UCSD-AML1 (cell line): ENCODE results near the gene LAX1.
"Not testable (repeated sequence)": the region's sequence is repeated elsewhere in the genome, so short reads cannot be mapped to it uniquely, and the experiment has no call there.

Experiments used
- DNase-seq: peaks from one replicate; lab custom pipeline; 2025; ENCODE audit not compliant: unreplicated experiment; lab: John Stamatoyannopoulos, UW

Gene LAX1

GRCh38 chr1:203768256-203768655 lies 3.3 kb downstream of the LAX1 start:
- DNase-seq: no peak

GRCh38 chr1:203769505-203770343 lies 4.7 kb downstream of the LAX1 start:
- DNase-seq: peak; percentile 46

GRCh38 chr1:203771901-203772301 lies 6.9 kb downstream of the LAX1 start:
- DNase-seq: no peak

DNA sequence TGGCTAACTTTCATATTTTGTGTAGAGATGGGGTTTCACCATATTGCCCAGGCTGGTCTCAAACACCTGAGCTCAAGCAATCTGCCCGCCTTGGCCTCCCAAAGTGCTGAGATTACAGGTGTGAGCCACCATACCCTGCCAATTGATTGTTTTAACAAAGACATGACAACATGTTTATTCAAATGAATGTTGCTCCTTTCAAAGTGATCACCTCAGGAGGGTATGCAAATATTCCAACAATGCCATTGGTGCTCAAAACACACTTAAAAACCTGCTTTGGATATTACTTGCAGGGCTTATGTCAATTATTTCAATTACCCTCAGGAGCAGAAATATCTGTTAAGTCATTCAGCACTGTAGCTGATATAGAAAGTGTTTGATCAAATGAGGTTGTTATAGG lies 7.9 kb downstream of the LAX1 start:
- DNase-seq: no peak

DNA sequence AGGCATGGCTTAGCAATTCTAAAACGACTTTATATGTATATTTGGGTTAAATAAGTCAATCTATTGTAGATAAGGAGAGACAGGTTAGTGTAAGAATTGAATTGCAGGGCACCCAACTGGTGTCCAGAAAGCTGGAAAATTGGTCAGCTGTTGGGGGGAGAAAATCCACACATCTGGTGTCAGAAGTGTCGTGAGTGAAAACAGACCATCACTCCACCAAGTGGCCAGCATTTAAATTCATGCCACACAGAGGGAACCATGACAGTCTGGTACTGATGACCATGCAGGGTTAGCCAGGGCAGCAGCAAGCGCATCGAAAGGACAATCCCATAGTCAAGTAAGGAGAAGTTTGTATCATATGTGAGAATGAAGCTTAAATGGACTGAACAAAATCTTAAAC lies 11.7 kb downstream of the LAX1 start:
- DNase-seq: no peak

- no peak for DNase-seq
Measured at GRCh38 chr1:203777596-203777995, 12.6 kb downstream of the LAX1 start.

DNA sequence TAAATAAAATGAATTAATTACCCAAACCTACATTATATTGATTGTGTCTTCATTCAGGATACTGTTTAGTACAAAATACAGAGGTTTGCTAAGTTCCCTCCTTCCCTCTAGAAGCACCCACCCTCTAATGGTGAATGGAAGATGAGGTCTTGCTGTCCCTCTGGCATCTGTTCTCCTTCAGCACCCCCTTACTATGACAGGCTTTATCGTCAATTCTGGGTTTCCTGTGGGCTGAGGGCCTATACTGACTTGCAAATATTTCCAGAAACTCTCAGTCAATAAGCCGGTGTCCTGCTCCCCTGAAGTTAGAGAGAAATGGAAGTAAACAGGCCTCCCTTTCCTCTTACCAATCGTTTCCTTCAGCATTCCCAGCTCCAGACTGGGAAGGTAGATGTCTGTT lies 13.2 kb downstream of the LAX1 start:
- no peak for DNase-seq

DNA sequence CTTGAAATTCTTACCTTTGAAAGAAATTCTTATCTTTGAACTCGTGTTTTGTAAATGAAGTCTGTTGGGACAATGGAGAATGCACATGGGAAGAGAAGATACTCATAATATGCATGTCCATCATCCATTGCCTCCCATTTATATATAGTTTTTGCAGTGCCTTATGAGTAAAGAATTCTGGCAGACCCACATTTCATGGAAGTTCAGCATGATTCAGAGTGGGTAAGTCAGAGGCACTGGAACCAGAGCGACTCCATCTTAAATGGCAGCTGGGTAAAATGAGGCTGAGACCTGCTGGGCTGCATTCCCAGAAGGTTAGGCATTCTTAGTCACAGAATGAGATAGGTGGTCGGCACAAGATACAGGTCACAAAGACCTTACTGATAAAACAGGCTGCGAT lies 13.8 kb downstream of the LAX1 start:
- DNase-seq: no peak

DNA sequence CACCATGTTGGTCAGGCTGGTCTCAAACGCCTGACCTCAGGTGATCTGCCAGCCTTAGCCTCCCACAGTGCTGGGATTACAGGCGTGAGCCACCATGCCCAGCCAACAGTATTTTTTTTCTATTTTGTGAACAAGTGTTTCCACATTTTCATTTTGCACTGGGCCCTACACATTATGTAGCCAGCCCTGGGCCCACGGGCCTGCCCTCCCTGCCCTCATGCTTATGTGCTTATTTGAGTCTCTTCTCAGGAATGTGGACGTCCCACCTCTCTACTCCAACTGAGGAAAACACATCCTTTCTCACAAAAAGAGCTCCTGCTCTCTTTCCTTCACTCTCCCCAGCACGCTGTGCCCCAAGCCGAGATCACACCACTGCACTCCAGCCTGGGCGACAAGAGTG lies 17.0 kb downstream of the LAX1 start:
- no peak for DNase-seq

- no peak for DNase-seq
Measured at GRCh38 chr1:203789966-203790365, 25.0 kb downstream of the LAX1 start.

- DNase-seq: no peak
Measured at GRCh38 chr1:203791498-203791897, 26.5 kb downstream of the LAX1 start.

DNA sequence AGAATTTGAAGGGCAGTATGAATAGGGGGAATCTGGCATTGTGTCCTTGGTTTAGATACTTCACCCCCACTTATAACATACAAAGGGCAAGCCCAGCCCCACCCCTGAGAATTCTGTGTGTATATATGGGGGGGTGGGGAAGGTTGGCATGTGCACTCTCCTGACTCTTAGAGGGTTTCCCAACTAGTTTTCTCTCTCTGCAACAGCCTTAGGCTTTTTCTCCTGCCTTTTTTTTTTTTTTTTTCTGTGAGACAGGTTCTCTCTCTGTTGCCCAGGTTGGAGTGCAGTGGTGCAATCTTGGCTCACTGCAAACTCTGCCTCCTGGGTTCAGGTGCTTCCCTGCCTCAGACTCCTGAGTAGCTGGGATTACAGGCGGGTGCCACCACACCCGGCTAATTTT lies 27.5 kb downstream of the LAX1 start:
- no peak for DNase-seq

DNA sequence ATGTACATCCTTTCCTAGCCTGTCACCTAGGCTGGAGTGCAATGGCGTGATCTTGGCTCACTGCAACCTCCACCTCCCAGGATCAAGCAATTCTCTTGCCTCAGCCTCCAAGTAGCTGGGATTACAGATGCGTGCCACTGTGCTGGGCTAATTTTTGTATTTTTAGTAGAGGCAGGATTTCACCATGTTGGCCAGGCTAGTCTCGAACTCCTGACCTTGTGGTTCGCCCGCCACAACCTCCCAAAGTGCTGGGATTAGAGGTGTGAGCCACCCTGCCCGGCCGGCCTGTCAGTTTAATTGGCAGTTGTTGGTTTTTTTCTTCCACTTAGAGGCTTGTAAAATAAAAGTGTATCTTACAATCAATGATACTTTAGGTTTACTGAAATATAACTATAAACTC lies 28.6 kb downstream of the LAX1 start:
- DNase-seq: not testable (repeated sequence)

DNA sequence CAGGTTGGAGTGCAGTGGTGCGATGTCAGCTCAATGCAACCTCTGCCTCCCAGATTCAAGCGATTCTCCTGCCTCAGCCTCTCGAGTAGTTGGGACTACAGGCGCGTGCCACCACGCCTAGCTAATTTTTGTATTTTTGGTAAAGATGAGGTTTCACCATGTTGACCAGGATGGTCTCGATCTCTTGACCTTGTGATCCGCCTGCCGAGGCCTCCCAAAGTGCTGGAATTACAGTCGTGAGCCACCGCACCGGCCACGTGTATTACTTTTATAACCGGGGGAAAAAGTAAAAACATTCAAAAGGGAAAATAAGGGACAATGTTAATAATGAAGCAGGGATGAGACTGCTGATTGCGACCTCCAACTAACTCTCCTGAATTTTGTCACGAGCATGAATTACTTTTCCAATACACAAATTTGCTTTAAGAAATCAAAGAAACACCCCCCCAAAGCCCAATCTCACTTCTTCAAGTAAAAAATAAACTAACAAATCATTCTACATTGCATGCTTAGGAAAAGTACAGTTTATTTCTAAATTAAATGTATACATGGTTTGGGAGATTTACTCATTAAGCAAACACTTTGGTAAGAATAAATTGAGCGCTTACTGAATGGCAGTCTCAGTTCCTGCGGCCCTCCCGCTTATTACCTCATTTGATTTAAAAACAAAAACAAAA lies 29.9 kb downstream of the LAX1 start:
- DNase-seq: no peak

- DNase-seq: peak; percentile 96
Measured at GRCh38 chr1:203795441-203796235, 30.7 kb downstream of the LAX1 start, which contains the start of the genes ZBED6 and ZC3H11A. Gene ZBED6, plus strand, starts transcription at chr1:203795623. Its CDS starts 1,900 bp downstream, at chr1:203797523. Gene ZC3H11A, plus strand, starts transcription at chr1:203795623. Its CDS starts 21,448 bp downstream, at chr1:203817071.

GRCh38 chr1:203796236-203796605 lies 31.2 kb downstream of the LAX1 start:
- peak; percentile 71 for DNase-seq

- DNase-seq: no peak
Measured at GRCh38 chr1:203797216-203797615, 32.2 kb downstream of the LAX1 start.

DNA sequence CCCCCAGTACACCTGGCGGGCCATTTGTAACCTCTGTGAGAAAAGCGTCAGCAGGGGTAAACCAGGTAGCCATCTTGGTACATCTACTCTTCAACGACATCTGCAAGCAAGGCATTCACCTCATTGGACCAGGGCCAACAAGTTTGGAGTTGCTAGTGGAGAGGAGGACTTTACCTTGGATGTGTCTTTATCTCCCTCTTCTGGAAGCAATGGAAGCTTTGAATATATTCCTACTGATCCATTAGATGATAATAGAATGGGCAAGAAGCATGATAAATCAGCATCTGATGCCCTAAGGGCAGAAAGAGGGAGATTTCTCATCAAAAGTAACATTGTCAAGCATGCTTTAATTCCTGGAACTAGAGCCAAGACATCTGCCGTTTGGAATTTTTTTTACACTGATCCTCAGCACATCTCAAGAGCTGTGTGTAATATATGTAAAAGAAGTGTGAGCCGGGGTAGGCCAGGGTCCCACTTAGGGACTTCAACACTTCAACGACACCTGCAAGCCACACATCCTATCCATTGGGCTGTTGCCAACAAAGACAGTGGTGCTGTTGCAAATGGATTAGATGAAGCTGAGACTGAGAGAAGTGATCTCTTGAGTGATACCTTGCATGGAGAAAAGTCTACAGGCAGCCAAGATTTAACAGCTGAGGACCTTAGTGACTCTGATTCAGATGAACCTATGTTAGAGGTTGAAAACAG lies 33.1 kb downstream of the LAX1 start:
- DNase-seq: no peak

- no peak for DNase-seq
Measured at GRCh38 chr1:203799157-203799556, 34.2 kb downstream of the LAX1 start.

GRCh38 chr1:203799971-203800370 lies 35.0 kb downstream of the LAX1 start:
- DNase-seq: no peak

- no peak for DNase-seq
Measured at GRCh38 chr1:203805689-203806088, 40.7 kb downstream of the LAX1 start.
